HG02852 (cell line): ENCODE measurements around the gene CYB5R4.
A peak's percentile ranks its signal among the peaks of the same experiment; 100 is the strongest.
"Not testable (repeated sequence)": the region's sequence is repeated elsewhere in the genome, so short reads cannot be mapped to it uniquely, and the experiment has no call there.

Experiments used
- ATAC-seq: cut with Tn5 transposase; IDR thresholded peaks from one replicate; pipeline ENCODE4 v1.9.1; 2021; ENCODE audit warnings: mild to moderate bottlenecking, moderate library complexity; ENCODE audit not compliant: unreplicated experiment

The CYB5R4 gene

GRCh38 chr6:83907623-83908390 is 48.3 kb downstream of the CYB5R4 start:
- not testable (repeated sequence) for ATAC-seq

DNA sequence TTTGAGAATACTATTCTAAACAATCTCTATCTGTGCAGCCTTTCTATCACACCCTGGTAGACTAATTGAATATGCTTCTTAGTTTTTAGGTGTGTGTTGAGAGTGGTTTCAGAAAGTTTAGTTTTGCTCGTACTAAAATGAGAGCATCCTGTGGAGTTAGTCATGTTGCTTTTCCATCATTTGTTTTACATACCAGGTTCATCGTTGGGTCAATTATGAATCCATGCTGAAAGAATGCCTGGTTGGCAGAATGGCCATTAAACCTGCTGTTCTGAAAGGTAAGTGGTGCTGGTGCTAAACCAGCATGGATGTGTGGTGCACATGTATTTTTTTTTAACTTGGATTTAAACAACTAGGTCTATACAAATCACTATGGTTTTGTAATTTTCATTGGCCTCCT is 49.3 kb downstream of the CYB5R4 start:
- ATAC-seq, result no peak

DNA sequence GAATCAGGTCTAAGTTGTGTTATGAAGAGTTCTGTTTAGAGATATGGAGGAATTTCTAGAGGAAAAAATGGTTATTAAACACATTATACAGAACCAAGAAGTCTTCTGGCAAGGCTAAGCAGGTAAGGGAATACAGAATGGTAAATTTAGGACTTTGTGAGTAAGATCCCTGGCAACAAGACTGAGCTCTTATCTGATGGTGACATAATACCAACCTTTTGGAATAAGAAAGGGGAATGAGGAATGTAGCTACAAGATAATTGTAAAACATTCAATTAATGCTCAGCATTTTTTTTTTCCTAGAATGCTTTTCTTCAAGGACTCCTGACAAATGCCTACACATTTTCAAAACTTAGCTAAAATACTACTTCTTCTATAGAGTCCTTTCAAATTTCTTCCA is 51.8 kb downstream of the CYB5R4 start:
- no peak for ATAC-seq

DNA sequence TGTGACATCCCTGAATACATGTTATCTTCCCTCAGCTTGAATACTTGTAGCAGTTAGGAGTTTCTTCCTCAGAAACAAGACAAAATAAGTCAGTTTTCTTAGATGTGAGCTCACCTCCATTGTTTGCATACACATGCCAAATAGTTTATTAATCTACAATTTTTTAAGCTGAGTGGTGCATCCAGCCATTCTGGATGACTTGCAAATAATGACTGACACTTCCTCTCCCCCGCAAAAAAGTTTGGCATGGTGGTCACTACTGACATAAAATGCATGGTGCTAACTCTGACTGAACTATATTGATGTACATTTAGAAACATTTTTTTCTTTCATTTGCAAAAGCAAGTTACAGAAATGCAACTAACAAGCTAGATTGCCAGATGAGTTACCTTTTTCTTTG is 55.5 kb downstream of the CYB5R4 start:
- ATAC-seq, result no peak

DNA sequence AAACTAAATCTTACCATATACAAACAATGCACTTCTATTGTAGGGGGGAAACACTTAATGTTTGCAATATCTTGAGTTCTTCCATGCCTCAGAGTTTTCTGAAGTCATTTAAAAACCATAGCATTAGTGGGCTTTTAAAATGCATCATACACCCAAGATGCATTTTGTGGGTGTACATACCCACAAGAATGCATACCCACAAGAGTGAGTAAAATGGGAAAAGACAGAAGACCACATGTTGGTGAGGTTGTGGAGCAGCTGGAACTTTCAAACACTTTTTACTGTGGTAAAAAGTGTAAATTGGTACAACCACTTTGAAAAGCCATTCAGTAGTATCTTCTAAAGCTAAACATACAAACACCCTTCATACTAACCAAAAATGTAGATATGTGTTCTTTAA is 57.5 kb downstream of the CYB5R4 start:
- no peak for ATAC-seq

- no peak for ATAC-seq
These were observed 60.5 kb downstream of the CYB5R4 start for GRCh38 chr6:83920017-83920416.

- ATAC-seq, result no peak
These were observed 61.8 kb downstream of the CYB5R4 start for GRCh38 chr6:83921315-83921714.

DNA sequence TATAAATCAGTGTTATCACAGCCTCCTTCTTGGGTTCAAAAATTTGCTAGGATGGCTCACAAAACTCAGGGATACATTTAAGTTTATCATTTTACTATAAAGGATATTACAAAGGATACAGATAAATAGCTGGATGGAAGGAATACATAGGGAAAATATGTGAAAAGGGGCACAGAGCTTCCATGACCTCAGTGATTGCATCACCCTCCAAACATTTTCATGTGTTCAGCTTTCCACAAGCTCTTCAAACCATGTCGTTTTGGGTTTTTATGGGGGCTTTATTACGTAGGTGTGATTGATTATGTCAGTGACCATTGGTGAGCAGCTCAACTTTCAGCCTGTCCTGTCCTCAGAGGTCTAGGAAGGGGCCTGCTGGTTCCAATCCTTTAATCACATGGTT is 68.0 kb downstream of the CYB5R4 start:
- no peak for ATAC-seq

- no peak for ATAC-seq
These were observed 68.8 kb downstream of the CYB5R4 start for GRCh38 chr6:83928286-83928685.

DNA sequence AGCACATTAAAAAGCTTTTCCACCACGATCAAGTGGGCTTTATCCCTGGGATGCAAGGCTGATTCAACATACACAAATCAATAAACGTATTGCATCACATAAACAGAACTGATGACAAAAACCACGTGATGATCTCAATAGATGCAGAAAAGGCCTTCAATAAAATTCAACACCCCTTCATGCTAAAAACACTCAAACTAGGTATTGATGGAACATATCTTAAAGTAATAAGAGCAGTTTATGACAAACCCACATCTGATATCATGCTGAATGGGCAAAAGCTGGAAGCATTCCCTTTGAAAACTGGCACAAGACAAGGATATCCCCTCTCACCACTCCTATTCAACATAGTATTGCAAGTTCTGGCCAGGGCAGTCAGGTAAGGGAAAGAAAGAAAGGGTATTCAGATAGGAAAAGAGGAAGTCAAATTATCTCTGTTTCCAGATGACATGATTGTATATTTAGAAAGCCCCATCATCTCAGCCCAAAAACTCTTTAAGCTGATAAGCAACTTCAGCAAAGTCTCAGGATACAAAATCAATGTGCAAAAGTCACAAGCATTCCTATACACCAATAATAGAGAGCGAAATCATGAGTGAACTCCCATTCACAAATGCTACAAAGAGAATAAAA is 86.8 kb downstream of the CYB5R4 start:
- ATAC-seq, result not testable (repeated sequence)

DNA sequence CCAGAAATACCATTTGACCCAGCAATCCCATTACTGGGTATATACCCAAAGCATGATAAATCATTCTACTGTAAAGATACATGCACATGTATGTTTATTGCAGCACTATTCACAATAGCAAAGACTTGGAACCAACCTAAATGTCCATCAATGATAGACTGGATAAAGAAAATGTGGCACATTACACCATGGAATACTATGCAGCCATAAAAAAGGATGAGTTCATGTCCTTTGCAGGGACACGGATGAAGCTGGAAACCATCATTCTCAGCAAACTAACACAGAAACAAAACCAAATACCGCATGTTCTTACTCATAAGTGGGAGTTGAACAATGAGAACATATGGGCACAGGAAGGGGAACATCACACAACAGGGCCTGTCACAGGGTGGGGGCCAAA is 88.5 kb downstream of the CYB5R4 start:
- not testable (repeated sequence) for ATAC-seq

DNA sequence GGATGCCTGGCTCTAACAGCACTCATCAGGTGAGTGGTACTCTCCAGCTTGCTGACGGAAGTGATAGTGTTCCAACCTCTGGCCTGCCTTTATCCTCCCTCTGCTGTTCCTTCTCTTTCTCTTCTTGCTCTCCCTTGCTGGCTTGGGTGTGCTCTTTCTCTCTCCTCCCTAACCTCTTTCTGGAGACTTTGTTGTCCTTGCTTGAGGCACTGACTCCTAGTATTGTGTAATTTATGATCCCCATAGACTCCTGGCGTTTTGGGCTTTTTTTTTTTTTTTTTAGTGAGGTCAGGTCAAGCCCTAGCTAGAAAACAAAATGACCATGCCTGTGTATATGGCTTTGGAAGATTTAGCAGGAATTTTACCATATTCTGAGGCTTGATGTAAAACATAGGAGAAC is 89.4 kb downstream of the CYB5R4 start:
- ATAC-seq, result no peak

DNA sequence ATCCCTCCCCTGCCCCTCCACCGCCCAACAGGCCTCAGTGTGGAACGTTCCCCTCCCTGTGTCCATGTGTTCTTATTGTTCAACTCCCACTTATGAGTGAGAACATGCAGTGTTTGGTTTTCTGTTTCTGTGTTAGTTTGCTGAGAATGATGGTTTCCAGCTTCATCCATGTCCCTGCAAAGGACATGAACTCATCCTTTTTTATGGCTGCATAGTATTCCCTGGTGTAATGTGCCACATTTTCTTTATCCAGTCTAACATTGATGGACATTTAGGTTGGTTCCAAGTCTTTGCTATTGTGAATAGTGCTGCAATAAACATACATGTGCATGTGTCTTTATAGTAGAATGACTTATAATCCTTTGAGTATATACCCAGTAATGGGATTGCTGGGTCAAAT is 91.9 kb downstream of the CYB5R4 start:
- ATAC-seq, result not testable (repeated sequence)

DNA sequence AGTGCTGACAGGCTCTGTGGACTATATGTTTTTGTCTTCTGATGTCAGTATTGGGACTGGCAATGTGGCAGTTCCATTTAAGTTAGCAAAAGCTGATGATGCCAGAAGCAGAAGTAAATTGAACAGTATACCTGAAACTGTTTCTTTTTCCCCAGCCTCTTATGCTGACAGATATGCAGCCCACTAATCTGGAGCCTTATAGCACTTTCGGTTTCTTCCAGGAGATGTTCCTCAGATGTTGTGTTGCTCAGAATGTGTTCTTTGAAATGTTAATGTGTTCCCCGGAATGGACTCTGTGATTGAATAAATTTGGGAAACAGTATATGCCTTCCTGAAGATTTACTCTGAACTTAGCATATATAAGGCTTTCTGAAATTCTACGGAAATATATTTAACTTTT is 93.3 kb downstream of the CYB5R4 start:
- peak; percentile 36 for ATAC-seq

DNA sequence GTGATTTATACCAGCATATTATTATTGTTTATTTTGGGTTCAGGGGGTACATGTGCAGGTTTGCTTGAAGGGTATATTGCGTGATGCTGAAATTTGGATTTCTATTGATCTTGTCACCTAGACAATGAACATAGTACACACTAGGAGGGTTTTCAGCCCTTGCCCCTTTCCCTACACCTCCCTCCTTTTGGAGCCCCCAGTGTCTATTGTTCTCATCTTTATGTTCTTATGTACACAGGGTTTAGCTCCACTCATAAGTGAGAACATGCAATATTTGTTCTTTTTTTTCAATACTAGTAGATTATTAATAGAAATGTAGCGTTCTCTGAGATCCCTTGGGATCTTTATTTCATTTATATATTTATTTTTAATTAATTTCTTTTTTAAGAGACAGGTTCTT is 94.9 kb downstream of the CYB5R4 start:
- no peak for ATAC-seq

- ATAC-seq, result no peak
These were observed 98.8 kb downstream of the CYB5R4 start for GRCh38 chr6:83958241-83958685.

DNA sequence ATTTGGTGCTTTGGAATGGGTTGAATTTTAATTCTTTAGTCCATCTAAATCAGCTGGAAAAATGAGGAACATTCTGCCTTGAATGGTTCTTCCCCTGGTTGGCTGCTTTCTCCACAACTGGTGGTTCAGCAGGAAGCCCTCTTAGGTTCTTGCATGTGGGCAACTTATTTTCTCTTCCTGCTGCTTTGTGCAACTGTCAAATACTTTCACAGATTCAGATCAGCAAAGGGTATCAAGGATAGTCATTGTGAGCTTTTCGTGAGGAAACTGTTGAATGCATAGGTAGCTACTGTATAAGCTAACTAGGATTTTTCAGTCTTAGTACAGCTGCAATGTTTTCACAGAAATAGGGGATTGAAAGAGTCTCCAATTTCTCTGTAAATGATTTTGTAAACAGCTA is 101.2 kb downstream of the CYB5R4 start:
- no peak for ATAC-seq

GRCh38 chr6:83962582-83962981 is 103.1 kb downstream of the CYB5R4 start:
- ATAC-seq, result peak; percentile 92

DNA sequence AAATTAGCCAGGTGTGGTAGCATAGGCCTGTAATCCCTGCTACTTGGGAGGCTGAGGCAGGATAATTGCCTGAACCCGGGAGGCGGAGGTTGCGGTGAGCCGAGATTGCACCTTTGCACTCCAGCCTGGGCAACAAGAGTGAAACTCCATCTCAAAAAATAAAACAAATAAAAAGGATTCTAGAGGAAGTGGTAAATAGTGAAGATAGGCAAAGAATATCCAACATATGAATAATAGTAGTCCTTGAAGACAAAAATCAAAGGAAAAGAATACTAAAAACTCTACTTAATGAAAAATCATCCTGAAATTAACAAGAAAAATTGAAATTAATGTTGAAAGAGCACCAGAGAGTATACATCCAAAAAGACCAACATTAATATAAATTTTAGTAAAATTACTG is 107.0 kb downstream of the CYB5R4 start:
- ATAC-seq, result no peak

- ATAC-seq, result no peak
These were observed 111.1 kb downstream of the CYB5R4 start for GRCh38 chr6:83970582-83970981.

- ATAC-seq, result no peak
These were observed 115.0 kb downstream of the CYB5R4 start for GRCh38 chr6:83974409-83975050.
